ENCODE measurements around the gene TMEM266.

TMEM266 gene

GRCh38 chr15:76160426-76161152 lies 100.8 kb downstream of the TMEM266 start:
- DNase-seq (ENCODE audit: low read depth in 2 of 3, low spot score in 1 of 3), result no peak

- DNase-seq (ENCODE audit: low read depth in 2 of 3, low spot score in 1 of 3), result no peak
These were observed 101.6 kb downstream of the TMEM266 start for GRCh38 chr15:76161153-76162035.

GRCh38 chr15:76162036-76162398 lies 102.2 kb downstream of the TMEM266 start:
- no peak for DNase-seq (ENCODE audit: low read depth in 2 of 3, low spot score in 1 of 3)

- no peak for DNase-seq (ENCODE audit: low read depth in 2 of 3, low spot score in 1 of 3)
These were observed 103.1 kb downstream of the TMEM266 start for GRCh38 chr15:76162784-76163456.

- no peak for DNase-seq (ENCODE audit: low read depth in 2 of 3, low spot score in 1 of 3)
These were observed 103.9 kb downstream of the TMEM266 start for GRCh38 chr15:76163457-76164295.

GRCh38 chr15:76164602-76165001 lies 104.8 kb downstream of the TMEM266 start:
- no peak for DNase-seq (ENCODE audit: low read depth in 2 of 3, low spot score in 1 of 3)

GRCh38 chr15:76165951-76166350 lies 106.2 kb downstream of the TMEM266 start:
- no peak for DNase-seq (ENCODE audit: low read depth in 2 of 3, low spot score in 1 of 3)

- no peak for DNase-seq (ENCODE audit: low read depth in 2 of 3, low spot score in 1 of 3)
These were observed 108.6 kb downstream of the TMEM266 start for GRCh38 chr15:76168237-76168984.

- DNase-seq (ENCODE audit: low read depth in 2 of 3, low spot score in 1 of 3), result no peak
These were observed 109.2 kb downstream of the TMEM266 start for GRCh38 chr15:76169018-76169417.

- DNase-seq (ENCODE audit: low read depth in 2 of 3, low spot score in 1 of 3), result no peak
These were observed 110.4 kb downstream of the TMEM266 start for GRCh38 chr15:76169911-76170800.

- no peak for DNase-seq (ENCODE audit: low read depth in 2 of 3, low spot score in 1 of 3)
These were observed 113.0 kb downstream of the TMEM266 start for GRCh38 chr15:76172782-76173181.

- no peak for DNase-seq (ENCODE audit: low read depth in 2 of 3, low spot score in 1 of 3)
These were observed 113.6 kb downstream of the TMEM266 start for GRCh38 chr15:76173317-76173834.

GRCh38 chr15:76174654-76175053 lies 114.9 kb downstream of the TMEM266 start:
- DNase-seq (ENCODE audit: low read depth in 2 of 3, low spot score in 1 of 3), result no peak

- DNase-seq (ENCODE audit: low read depth in 2 of 3, low spot score in 1 of 3), result no peak
These were observed 115.7 kb downstream of the TMEM266 start for GRCh38 chr15:76175442-76175841.

- no peak for DNase-seq (ENCODE audit: low read depth in 2 of 3, low spot score in 1 of 3)
These were observed 116.3 kb downstream of the TMEM266 start for GRCh38 chr15:76176059-76176458.

GRCh38 chr15:76176487-76177085 lies 116.8 kb downstream of the TMEM266 start:
- no peak for DNase-seq (ENCODE audit: low read depth in 2 of 3, low spot score in 1 of 3)

GRCh38 chr15:76177491-76178040 lies 117.8 kb downstream of the TMEM266 start:
- DNase-seq (ENCODE audit: low read depth in 2 of 3, low spot score in 1 of 3), result no peak

GRCh38 chr15:76178296-76179000 lies 118.7 kb downstream of the TMEM266 start:
- DNase-seq (ENCODE audit: low read depth in 2 of 3, low spot score in 1 of 3), result no peak

Measured in stimulated activated CD4-positive, alpha-beta T cell treated with anti-CD3 and anti-CD28 coated beads, Interleukin-12 subunit alpha, Interleukin-12 subunit beta, amount 100 ng/mL, for 48 hours (primary cell).